RWPE1 (cell line): ENCODE measurements around the gene SLC4A2.

ENCODE experiments used
- CTCF ChIA-PET: fragments of 350-600 bp; sonication (Branson Sonifier 250); formaldehyde crosslinking; extraction: SDS; loops from one replicate; lab custom pipeline; 2021; lab: Yijun Ruan, JAX
- POLR2A ChIA-PET: fragments of 400-600 bp; formaldehyde crosslinking; extraction: SDS; loops from one replicate; lab custom pipeline; 2020; ENCODE audit warnings: antibody characterized with exemption; ENCODE audit not compliant: low non-redundant PET; lab: Yijun Ruan, JAX
- DNase-seq: peaks from one replicate; pipeline ENCODE4 v3.0.0; 2012; ENCODE audit warnings: low spot score
- H3K27ac ChIP-seq: fragments of 450-650 bp; 2 replicates; pipeline ENCODE4 v1.5.1; 2017
- CTCF ChIP-seq: fragments of 450-650 bp; conservative IDR thresholded peaks from 2 replicates; pipeline ENCODE4 v1.5.1; 2017; ENCODE audit warnings: low read depth, mild to moderate bottlenecking

SLC4A2 gene

DNA sequence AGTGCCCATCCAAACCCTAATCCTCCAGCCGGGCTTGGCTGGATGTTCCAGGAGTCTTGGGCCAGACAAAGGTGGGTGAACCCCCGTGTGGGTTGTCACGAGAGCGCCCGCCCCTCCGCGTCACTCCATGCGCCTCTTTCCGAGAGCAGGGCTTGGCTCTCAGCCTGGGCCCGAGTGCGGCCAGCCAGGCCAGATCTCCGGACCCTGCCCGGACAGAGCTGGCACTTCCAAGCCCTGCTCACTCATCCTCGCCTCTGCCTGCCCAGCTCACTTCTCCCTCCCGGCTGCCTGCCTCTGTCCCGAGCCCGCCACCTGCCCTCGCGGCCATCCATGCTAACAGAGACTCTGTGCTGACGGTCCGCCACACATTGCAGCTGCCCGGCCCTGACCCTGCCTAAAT lies 61.5 kb downstream of the SLC4A2 start:
- CTCF ChIA-PET = no interaction called here
- POLR2A ChIA-PET = no interaction called here
- TF ChIP-seq CTCF = no peak
- no peak for DNase-seq
- H3K27ac ChIP-seq = peak overlapping the region; percentile 91

DNA sequence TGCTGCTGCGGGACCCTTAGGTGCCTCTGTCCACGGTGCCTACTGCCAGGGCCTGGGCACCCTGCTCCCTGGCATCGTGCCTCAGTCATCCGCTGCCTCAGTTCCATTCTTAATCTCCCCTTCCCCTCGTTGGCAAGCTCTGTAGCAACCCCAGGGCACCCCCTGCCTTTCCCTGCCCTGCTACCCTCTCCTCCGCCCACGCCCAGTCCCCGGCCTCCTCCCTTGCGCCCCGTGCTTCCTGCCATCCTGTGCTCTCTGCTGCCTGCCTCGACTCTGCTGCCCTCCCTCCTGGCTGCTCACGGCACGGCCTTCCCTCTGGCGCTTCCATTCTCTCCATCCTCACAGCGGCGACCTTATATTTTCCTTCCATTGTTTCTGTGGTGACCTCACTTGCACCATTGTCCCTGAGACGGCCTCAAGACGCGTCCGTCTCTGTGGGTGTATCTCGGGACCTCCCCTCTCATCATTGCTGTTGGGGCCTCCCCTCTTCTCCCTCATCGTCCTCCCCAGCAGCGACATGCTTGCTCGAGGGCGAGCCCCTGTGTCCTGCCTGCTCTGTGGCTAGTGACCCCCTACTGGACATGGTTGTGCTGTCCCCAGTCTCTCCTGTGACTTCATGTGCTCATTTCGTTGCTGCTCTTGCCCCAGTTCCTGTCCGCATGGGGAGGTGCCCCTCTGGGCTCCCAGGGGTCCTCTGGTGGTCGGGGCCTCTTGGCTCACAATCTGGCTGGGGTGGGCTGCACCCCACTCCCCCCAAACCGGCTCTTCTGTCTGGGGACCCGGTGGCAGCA lies 62.2 kb downstream of the SLC4A2 start:
- ChIA-PET CTCF (no interaction called here), POLR2A (no interaction called here)

DNA sequence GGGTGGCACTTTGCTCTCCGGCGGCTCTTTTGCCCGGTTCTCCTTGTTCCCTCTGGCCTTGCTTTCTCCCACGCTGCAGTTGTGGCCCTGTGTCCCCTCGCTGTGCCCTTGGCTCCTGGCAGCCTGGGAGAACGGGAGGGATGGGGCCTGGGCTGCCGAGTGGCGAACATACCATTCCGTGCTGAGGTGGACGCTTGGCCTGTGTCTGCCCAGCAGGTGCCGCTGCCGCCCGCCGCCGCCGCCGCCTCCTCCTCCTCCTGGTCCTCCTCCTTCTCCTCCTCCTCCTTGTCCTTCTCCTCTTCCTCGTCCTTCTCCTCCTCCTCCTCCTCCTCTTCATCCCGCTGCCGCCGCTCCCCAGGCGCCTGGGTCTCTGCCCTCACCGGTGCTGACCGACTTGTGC lies 62.9 kb downstream of the SLC4A2 start:
- POLR2A ChIA-PET = no interaction called here
- no peak for TF ChIP-seq CTCF
- DNase-seq = no peak
- CTCF ChIA-PET = no interaction called here
- peak overlapping the region; percentile 91 for H3K27ac ChIP-seq

More for the DNA sequence above, 62.2 kb downstream of the SLC4A2 start:
- DNase-seq = no peak
- peak overlapping the region; percentile 91 for H3K27ac ChIP-seq
- no peak for TF ChIP-seq CTCF

DNA sequence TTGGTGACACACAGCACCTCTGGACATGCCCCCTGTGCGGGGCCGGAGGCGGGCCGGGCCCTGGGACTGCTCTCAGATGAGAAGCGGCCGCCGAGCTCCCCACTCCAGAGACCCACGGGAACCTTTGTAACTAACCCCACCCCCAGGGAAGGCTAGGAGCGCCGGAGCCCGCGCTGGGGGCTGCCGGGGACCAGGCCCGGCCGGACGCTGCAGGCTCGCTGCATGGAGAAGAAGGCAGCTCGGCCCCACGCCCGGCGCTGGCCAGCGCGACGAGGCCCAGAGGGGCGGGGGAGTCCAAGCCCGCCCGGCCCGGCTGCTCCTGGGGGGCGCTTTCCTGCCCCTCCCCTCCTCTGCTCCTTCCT lies 63.4 kb downstream of the SLC4A2 start:
- CTCF ChIA-PET = no interaction called here
- no peak for TF ChIP-seq CTCF
- POLR2A ChIA-PET = no interaction called here
- DNase-seq = no peak
- peak overlapping the region; percentile 91 for H3K27ac ChIP-seq

- ChIA-PET CTCF (interaction anchor here (0.7 to 1.4 kb wide), 9 partner anchors 10 to 148 kb away, joined by 3 to 11 read pairs (median 4); no protein-coding TSS in a partner anchor), POLR2A (no interaction called here)
- no peak for DNase-seq
- TF ChIP-seq CTCF = no peak
- peak overlapping the region; percentile 23; the same call in 1 of the 2 replicates for H3K27ac ChIP-seq
Measured at GRCh38 chr7:151123158-151123821, 63.9 kb downstream of the SLC4A2 start.

DNA sequence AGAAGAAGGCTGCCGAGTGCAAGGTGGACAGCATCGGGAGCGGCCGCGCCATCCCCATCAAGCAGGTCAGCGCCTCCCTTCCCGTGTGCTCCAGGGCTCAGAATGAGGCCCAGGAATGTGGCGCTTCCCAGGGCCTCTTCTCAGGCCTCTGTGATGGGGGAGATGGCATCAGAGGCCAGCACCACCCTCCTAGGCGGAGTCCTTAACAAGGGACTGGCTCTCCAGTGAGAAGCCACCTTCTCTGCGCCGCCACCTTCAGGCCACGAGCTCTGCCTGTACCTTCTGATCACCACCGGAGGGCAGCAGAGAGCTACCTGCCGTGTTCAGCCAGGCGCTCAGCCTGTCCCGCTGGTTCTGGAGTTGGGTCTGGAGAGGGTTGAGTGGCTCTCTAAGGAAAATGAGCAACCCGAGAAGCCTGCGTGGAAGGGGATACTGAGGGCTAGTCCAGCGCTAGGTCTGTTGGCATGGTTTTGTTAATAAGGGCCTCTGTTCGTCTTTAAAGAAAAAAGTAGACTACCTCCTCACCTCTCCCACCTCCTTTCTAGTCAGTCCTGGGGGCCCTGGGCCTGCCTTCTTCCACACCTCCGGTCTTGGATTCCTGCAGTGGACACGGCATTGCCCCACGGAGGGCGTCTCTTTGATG lies 64.6 kb downstream of the SLC4A2 start:
- POLR2A ChIA-PET = no interaction called here
- peak overlapping the region; percentile 23; the same call in 1 of the 2 replicates for H3K27ac ChIP-seq
- DNase-seq = peak; percentile 72
- TF ChIP-seq CTCF = peak; percentile 99
- CTCF ChIA-PET = interaction anchor here (0.6 to 1.4 kb wide), 11 partner anchors 11 to 954 kb away, joined by 3 to 11 read pairs (median 4); no protein-coding TSS in a partner anchor
